GM12878 (cell line): ENCODE data around the gene FSTL4. TPM values are rescaled to one million over a fixed set of nuclear protein-coding genes. Genes with fewer than 3 reads are reported as not detected.

Experiments used
- ATAC-seq: fragments of 200-7000 bp; cut with Tn5 transposase; 3 replicates; pipeline ENCODE4 v1.9.1; 2020; ENCODE audit warnings: mild to moderate bottlenecking, moderate library complexity
- BruUV-seq: library from RNA; stranded (reverse); fragments of 400-500 nt; replicated peaks from 2 replicates; lab custom pipeline; 2021; lab: Mats Ljungman, UMichigan
- CTCF ChIA-PET: fragments of 300-600 bp; sonication (Branson Sonifier 250); formaldehyde crosslinking; extraction: SDS; loops from one replicate; lab custom pipeline; 2021; ENCODE audit warnings: inconsistent platforms; lab: Yijun Ruan, JAX
- POLR2A ChIA-PET: fragments of 350-600 bp; formaldehyde crosslinking; extraction: SDS; loops from one replicate; lab custom pipeline; 2021; ENCODE audit warnings: inconsistent platforms; lab: Charles Lee
- RAD21 ChIA-PET: fragments of 300-600 bp; sonication (Branson Sonifier 250); formaldehyde crosslinking; loops from one replicate; lab custom pipeline; 2023; ENCODE audit warnings: antibody characterized with exemption; ENCODE audit not compliant: unreplicated experiment; lab: Charles Lee
- SMC1A ChIA-PET: fragments of 300-600 bp; sonication (Branson Sonifier 250); formaldehyde crosslinking; loops from one replicate; lab custom pipeline; 2023; ENCODE audit not compliant: unreplicated experiment, uncharacterized antibody; lab: Charles Lee
- DNase-seq: peaks from one replicate; pipeline ENCODE4 v3.0.0-alpha.2; 2011; ENCODE audit warnings: low read depth, low spot score
- FAIRE-seq: peaks from 3 replicates; lab custom pipeline; 2011; peaks lifted over from hg19 to GRCh38; lab: Jason Lieb, UNC
- H2AFZ ChIP-seq: 2 replicates; pipeline ENCODE4 v1.6.0; 2011; ENCODE audit warnings: low read depth, low read length, control low read depth; ENCODE audit not compliant: control insufficient read depth
- H3K27ac ChIP-seq: 2 replicates; pipeline ENCODE4 v1.5.1; 2011; ENCODE audit warnings: control low read depth; ENCODE audit not compliant: control insufficient read depth, insufficient read depth
- H3K27me3 ChIP-seq, 2 experiments: replicated peaks in 1 of 2; 2 replicates each; pipeline versions ENCODE4 v1.6.0 to v1.6.1; 2011; ENCODE audit warnings: low read length in 1 of 2; ENCODE audit not compliant: control insufficient read depth in 2 of 2, insufficient read depth in 2 of 2
- H3K36me3 ChIP-seq, 2 experiments: 2 replicates each; pipeline ENCODE4 v1.5.1; 2011; ENCODE audit warnings: low read length in 1 of 2; ENCODE audit not compliant: control insufficient read depth in 2 of 2, insufficient read depth in 2 of 2
- H3K4me1 ChIP-seq: 2 replicates; pipeline ENCODE4 v1.6.1; 2011; ENCODE audit warnings: mild to moderate bottlenecking, low read length, moderate library complexity, mixed read lengths; ENCODE audit not compliant: control insufficient read depth, insufficient read depth
- H3K4me2 ChIP-seq: 2 replicates; pipeline ENCODE4 v1.6.0; 2011; ENCODE audit warnings: control low read depth; ENCODE audit not compliant: control insufficient read depth, insufficient read depth
- H3K4me3 ChIP-seq: fragments of 200-600 bp; sonication (generic); 2 replicates; pipeline ENCODE4 v1.5.1; 2016
- H3K79me2 ChIP-seq: 2 replicates; pipeline ENCODE4 v1.6.0; 2011; ENCODE audit warnings: low read length; ENCODE audit not compliant: control insufficient read depth, insufficient read depth
- H3K9ac ChIP-seq: 2 replicates; pipeline ENCODE4 v1.8.0; 2011; ENCODE audit warnings: low read length, control low read depth, mixed read lengths; ENCODE audit not compliant: control insufficient read depth, insufficient read depth
- H3K9me3 ChIP-seq: replicated peaks from 3 replicates; pipeline ENCODE4 v1.5.1; 2011; ENCODE audit warnings: mild to moderate bottlenecking, low read length; ENCODE audit not compliant: control insufficient read depth, insufficient read depth
- H4K20me1 ChIP-seq: 2 replicates; pipeline ENCODE4 v1.6.0; 2011; ENCODE audit not compliant: control insufficient read depth, insufficient read depth
- ASH2L ChIP-seq: fragments of 300-600, 200-600 bp; sonication (generic); IDR thresholded peaks from 2 replicates; pipeline ENCODE4 v1.6.1; 2017; ENCODE audit warnings: low read depth, mild to moderate bottlenecking, borderline replicate concordance
- BCL11A ChIP-seq: IDR thresholded peaks from 2 replicates; pipeline ENCODE4 v1.6.1; 2011; ENCODE audit warnings: low read depth, low read length
- CREM ChIP-seq: IDR thresholded peaks from 2 replicates; pipeline ENCODE4 v1.6.1; 2014; ENCODE audit warnings: antibody characterized with exemption, low read depth
- ESRRA ChIP-seq: IDR thresholded peaks from 2 replicates; pipeline ENCODE4 v1.6.1; 2012; ENCODE audit warnings: mild to moderate bottlenecking, low read length, improper control_type of control experiment
- ETV6 ChIP-seq, 2 experiments: fragments of 450-650 bp in 1 of 2; IDR thresholded peaks in 1 of 2; conservative IDR thresholded peaks in 1 of 2; 2 replicates each; pipeline ENCODE4 v1.6.1; 2014; ENCODE audit warnings: antibody characterized with exemption in 1 of 2, borderline replicate concordance in 1 of 2, low read depth in 1 of 2, mild to moderate bottlenecking in 1 of 2, moderate library complexity in 1 of 2
- HDGF ChIP-seq: fragments of 450-650 bp; IDR thresholded peaks from 2 replicates; pipeline ENCODE4 v1.6.1; 2016; ENCODE audit warnings: antibody characterized with exemption
- KLF5 ChIP-seq: fragments of 450-650 bp; IDR thresholded peaks from 2 replicates; pipeline ENCODE4 v1.6.1; 2014; ENCODE audit warnings: mild to moderate bottlenecking; ENCODE audit not compliant: partially characterized antibody
- PML ChIP-seq: IDR thresholded peaks from 2 replicates; pipeline ENCODE4 v1.6.1; 2012; ENCODE audit warnings: low read length, inconsistent platforms
- SIN3A ChIP-seq: IDR thresholded peaks from 2 replicates; pipeline ENCODE4 v1.6.1; 2012; ENCODE audit warnings: low read depth, low read length, improper control_type of control experiment
- TCF7 ChIP-seq: IDR thresholded peaks from 2 replicates; pipeline ENCODE4 v1.6.1; 2014; ENCODE audit warnings: antibody characterized with exemption, borderline replicate concordance
- ZNF384 ChIP-seq: IDR thresholded peaks from 2 replicates; pipeline ENCODE4 v1.6.1; 2012; ENCODE audit warnings: low read depth, mild to moderate bottlenecking, low read length, improper control_type of control experiment, borderline replicate concordance
- WGBS: methylation state at CpG from one replicate; pipeline ENCODE4 v1.1.6; 2016; ENCODE audit warnings: low lambda C conversion rate; ENCODE audit not compliant: insufficient replicate concordance, insufficient coverage; ENCODE audit errors: missing lambda C conversion rate; 5-methylcytosine and 5-hydroxymethylcytosine counted together
- in situ Hi-C: fragments of 300-500 bp; cut with MboI; formaldehyde crosslinking; loops from 9 replicates; pipeline ENCODE4 v1.14.3; 2018; ENCODE audit warnings: mixed read lengths
- intact Hi-C: fragments of 100-400 bp; cut with micrococcal nuclease; formaldehyde crosslinking; loops from one replicate; pipeline ENCODE4 v1.14.2; 2022; ENCODE audit not compliant: unreplicated experiment
- polyA plus RNA-seq, 11 experiments: library from polyadenylated mRNA; depleted of rRNA in 4 of 11; unstranded in 6 of 11; stranded (reverse) in 5 of 11; fragments of >200 nt; fragmentation: Nextera tagmentation in 4 of 11; fragmentation: Illumina TruSeq in 1 of 11; extraction: Ambion mirVana in 4 of 11; extraction: Trizol in 1 of 11; gene quantifications; 1 replicate in 1 of 11; 2 replicates in 10 of 11; pipeline versions ENCODE4 v1.2.1 to v1.2.3, GENCODE V29; 2011 to 2016; ENCODE audit warnings: inconsistent platforms in 2 of 11, missing spikeins in 2 of 11, low read depth in 1 of 11
- total RNA-seq, 4 experiments: library from RNA; depleted of rRNA in 3 of 4; stranded (reverse); fragments of >200 nt in 3 of 4; fragmentation: Illumina TruSeq in 1 of 4; extraction: Trizol in 1 of 4; gene quantifications; 2 replicates each; pipeline versions ENCODE4 v1.2.1 to v1.2.3, GENCODE V29; 2013 to 2021
- TF ChIP-seq, protein P1 (sequence below): IDR thresholded peaks from 2 replicates; pipeline ENCODE4 v1.6.1; 2011; ENCODE audit warnings: borderline replicate concordance, low read depth, mild to moderate bottlenecking, moderate library complexity, mixed read lengths, low read length; ENCODE audit not compliant: insufficient read depth; ENCODE audit errors: extremely low read length
- TF ChIP-seq, protein P2 (sequence below): IDR thresholded peaks from 2 replicates; pipeline ENCODE4 v1.6.1; 2011; ENCODE audit warnings: mild to moderate bottlenecking, low read depth, low read length, moderate library complexity; ENCODE audit not compliant: insufficient replicate concordance
- TF ChIP-seq, protein P3 (sequence below): IDR thresholded peaks from 2 replicates; pipeline ENCODE4 v1.6.1; 2011; ENCODE audit warnings: low read depth, low read length, improper control_type of control experiment, borderline replicate concordance
- TF ChIP-seq, protein P4 (sequence below): fragments of 450-650 bp; formaldehyde crosslinking; IDR thresholded peaks from 2 replicates; pipeline ENCODE4 v1.4.0; 2020; ENCODE audit warnings: mild to moderate bottlenecking, moderate library complexity

The FSTL4 gene
- total and polyA plus RNA-seq, 10 of the 15 experiments (the other 5 are each of a cell fraction or from before 2014, with no cell fraction given): 0.01 to 0.79 (median 0.21) TPM; not detected in 6

DNA sequence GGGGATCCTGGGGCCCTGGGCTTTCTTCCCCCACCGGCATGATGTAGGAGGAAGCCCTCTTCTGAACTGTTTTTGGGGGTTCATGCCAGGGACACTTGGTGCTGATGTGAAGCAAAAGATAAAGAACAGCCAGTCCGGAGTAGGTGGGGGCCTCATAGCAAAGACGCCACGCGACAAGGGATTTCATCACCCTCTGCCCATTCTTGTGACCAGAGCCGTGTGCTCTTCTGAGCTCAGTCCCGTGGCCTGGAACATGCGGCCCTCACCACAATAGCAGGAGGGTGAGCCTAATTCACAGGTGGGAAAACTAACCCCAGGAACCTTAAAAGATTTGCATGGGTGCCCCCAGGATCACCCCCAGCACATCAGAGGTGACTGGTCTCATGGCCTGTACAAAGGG lies 334.6 kb downstream of the FSTL4 start:
- no TSS peak for BruUV-seq
- Histone ChIP-seq H3K27me3 (no peaks in the 10 kb centered on the region), H3K4me1 (no peaks in the 10 kb centered on the region), H4K20me1 (no peaks in the 10 kb centered on the region), H3K36me3 (no peaks in the 10 kb centered on the region), H3K9ac (no peak overlapping the region), H3K4me3 (no peak overlapping the region), H3K4me2 (no peak overlapping the region), H2AFZ (no peak overlapping the region), H3K27ac (no peak overlapping the region), H3K9me3 (no peaks in the 10 kb centered on the region), H3K79me2 (no peaks in the 10 kb centered on the region)
- no peak for DNase-seq
- intact Hi-C loops: no loop called here
- RAD21 ChIA-PET: no interaction called here
- WGBS: 85% methylated on average over 8 of the region's 8 CpGs
- no peak for FAIRE-seq
- TF ChIP-seq, protein P1, sequence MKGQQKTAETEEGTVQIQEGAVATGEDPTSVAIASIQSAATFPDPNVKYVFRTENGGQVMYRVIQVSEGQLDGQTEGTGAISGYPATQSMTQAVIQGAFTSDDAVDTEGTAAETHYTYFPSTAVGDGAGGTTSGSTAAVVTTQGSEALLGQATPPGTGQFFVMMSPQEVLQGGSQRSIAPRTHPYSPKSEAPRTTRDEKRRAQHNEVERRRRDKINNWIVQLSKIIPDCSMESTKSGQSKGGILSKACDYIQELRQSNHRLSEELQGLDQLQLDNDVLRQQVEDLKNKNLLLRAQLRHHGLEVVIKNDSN: no peak
- TF ChIP-seq, protein P2, sequence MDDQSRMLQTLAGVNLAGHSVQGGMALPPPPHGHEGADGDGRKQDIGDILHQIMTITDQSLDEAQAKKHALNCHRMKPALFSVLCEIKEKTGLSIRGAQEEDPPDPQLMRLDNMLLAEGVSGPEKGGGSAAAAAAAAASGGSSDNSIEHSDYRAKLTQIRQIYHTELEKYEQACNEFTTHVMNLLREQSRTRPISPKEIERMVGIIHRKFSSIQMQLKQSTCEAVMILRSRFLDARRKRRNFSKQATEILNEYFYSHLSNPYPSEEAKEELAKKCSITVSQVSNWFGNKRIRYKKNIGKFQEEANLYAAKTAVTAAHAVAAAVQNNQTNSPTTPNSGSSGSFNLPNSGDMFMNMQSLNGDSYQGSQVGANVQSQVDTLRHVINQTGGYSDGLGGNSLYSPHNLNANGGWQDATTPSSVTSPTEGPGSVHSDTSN: no peak
- TF ChIP-seq KLF5: no peak
- no peak for TF ChIP-seq CREM
- no peak for TF ChIP-seq PML
- no peak for TF ChIP-seq ASH2L
- no peak for TF ChIP-seq HDGF
- TF ChIP-seq, protein P3, sequence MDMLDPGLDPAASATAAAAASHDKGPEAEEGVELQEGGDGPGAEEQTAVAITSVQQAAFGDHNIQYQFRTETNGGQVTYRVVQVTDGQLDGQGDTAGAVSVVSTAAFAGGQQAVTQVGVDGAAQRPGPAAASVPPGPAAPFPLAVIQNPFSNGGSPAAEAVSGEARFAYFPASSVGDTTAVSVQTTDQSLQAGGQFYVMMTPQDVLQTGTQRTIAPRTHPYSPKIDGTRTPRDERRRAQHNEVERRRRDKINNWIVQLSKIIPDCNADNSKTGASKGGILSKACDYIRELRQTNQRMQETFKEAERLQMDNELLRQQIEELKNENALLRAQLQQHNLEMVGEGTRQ: no peak
- TF ChIP-seq SIN3A: no peak
- TF ChIP-seq, protein P4, sequence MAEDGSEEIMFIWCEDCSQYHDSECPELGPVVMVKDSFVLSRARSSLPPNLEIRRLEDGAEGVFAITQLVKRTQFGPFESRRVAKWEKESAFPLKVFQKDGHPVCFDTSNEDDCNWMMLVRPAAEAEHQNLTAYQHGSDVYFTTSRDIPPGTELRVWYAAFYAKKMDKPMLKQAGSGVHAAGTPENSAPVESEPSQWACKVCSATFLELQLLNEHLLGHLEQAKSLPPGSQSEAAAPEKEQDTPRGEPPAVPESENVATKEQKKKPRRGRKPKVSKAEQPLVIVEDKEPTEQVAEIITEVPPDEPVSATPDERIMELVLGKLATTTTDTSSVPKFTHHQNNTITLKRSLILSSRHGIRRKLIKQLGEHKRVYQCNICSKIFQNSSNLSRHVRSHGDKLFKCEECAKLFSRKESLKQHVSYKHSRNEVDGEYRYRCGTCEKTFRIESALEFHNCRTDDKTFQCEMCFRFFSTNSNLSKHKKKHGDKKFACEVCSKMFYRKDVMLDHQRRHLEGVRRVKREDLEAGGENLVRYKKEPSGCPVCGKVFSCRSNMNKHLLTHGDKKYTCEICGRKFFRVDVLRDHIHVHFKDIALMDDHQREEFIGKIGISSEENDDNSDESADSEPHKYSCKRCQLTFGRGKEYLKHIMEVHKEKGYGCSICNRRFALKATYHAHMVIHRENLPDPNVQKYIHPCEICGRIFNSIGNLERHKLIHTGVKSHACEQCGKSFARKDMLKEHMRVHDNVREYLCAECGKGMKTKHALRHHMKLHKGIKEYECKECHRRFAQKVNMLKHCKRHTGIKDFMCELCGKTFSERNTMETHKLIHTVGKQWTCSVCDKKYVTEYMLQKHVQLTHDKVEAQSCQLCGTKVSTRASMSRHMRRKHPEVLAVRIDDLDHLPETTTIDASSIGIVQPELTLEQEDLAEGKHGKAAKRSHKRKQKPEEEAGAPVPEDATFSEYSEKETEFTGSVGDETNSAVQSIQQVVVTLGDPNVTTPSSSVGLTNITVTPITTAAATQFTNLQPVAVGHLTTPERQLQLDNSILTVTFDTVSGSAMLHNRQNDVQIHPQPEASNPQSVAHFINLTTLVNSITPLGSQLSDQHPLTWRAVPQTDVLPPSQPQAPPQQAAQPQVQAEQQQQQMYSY: no peak
- no peak for TF ChIP-seq BCL11A
- TF ChIP-seq ETV6 (conservative IDR thresholded peaks at IDR 0.05 in 1 of 2, IDR thresholded peaks at IDR 0.05 in 1 of 2; ENCODE audit: borderline replicate concordance in 1 of 2, low read depth in 1 of 2): no peak
- no peak for TF ChIP-seq TCF7
- TF ChIP-seq ZNF384: no peak
- no peak for TF ChIP-seq ESRRA
- CTCF ChIA-PET: no interaction called here
- SMC1A ChIA-PET: interaction anchor here (1.2 kb wide), 1 partner anchor 10 kb away, joined by 5 read pairs; no protein-coding TSS in a partner anchor
- in situ Hi-C loops: no loop called here
- POLR2A ChIA-PET: no interaction called here
- no peak for ATAC-seq
